CD4-positive, alpha-beta T cell treated with Interleukin-2 at 100 ng/mL for 4 hours (primary cell): ENCODE data around the gene RBM27.
"Not testable (repeated sequence)": the region's sequence is repeated elsewhere in the genome, so short reads cannot be mapped to it uniquely, and the experiment has no call there.

Experiments used
- DNase-seq: peaks from one replicate; pipeline ENCODE4 v3.0.0-alpha.2; 2020; ENCODE audit warnings: low spot score

RBM27 gene

DNA sequence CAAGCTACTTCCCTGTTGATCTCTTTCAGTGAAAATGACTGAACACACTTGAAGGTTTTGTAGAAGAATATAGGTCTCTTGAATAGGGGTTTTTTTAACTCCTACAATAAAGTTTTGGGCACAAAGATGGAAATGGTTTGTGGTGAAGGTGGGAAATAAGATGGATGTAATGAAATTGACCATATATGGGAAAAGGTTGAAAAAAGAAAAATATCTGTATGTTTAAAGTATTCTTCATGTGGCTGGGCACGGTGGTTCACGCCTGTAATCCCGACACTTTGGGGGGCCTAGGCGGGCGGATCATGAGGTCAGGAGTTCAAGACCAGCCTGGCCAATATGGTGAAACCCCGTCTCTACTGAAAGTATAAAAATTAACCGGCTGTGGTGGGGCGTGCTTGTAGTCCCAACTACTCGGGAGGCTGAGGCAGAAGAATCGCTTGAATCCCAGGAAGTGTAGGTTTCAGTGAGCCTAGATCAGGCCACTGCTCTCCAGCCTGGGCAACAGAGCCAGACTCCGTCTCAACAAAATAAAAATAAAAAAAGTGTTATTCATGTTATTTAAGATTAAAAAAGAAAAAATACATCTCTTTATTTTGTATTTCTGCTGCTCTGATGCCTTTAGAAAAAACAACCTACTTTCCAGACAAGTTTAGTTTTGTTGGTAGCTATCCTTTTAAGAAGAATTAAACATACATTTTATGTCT is 2.2 kb downstream of the RBM27 start:
- no peak for DNase-seq

DNA sequence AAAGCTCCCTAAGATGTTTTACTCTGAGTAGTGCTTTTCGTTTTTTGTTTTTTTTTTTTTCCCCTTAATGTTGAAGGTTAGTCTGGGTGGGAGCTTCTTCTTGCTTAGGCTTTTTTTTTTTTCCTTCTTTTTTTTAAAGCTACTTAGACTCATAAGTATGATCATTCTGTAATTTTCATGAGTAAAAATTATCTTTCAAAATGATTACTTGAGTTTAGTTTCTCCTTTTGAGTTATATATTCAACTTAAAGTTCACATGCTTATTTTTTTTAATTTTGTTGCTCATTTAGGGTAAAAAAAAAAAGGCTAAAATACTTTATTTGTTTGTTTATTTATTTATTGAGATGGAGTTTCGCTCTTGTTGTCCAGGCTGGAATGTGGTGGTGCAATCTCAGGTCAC is 2.9 kb downstream of the RBM27 start:
- no peak for DNase-seq

DNA sequence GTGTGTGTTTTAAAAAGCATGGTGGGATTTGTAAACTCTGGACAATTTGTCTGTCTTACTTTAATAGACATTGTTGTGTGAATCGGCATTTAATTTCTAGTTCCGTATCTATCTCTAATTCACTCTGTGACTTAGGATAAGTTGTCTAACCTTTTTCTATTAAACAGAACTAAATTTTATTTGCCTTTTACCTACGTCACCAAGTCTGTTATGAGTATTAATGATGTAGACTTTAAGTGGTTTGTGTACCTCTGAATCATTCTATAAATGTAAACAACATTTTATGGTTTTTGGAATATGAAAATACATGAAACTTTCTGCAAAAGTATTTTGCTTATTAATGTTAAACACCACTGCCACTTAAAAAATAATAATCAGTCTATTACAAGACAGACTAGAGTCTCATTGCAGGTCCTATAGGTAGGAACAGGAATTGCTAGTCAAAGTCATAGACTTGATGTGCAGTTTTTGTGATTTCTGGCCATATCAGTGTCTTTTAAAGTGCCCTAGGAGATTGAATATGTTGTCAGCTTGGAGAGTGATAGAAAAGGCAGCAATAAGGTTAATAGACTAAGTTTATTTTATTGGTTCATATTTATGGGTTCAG is 5.6 kb downstream of the RBM27 start:
- no peak for DNase-seq

DNA sequence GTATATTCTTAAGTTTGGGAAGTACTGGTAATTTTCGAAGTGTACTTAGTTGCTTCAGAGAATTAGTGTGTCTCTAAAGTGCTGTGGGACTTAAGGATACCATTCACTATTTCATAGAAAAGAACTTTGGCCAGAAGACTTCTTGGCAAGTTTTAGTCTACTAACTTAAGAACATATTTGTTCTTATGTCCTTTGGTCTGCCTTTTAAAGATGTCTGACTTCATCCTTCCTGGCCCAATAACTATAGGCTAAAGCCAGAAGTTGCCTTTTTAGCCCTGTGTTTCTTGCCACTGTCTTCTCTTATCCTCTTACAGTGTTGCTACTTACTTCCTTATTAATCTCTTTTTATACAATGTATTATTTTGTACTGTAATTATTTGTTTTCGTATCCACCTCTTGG is 6.3 kb downstream of the RBM27 start:
- no peak for DNase-seq

DNA sequence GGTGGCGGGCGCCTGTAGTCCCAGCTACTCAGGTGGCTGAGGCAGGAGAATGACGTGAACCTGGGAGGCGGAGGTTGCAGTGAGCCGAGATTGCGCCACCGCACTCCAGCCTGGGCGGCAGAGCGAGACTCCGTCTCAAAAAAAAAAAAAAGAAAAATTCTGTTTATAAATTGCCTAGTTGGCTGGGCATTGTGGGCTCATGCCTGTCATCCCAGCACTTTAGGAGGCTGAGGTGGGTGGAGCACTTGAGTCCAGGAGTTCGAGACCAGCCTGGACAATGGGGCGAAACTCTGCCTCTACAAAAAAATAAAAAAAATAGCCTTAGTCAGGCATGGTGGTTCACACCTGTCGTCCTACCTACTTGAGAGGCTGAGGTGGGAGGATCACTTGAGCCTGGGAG is 7.4 kb downstream of the RBM27 start:
- not testable (repeated sequence) for DNase-seq

DNA sequence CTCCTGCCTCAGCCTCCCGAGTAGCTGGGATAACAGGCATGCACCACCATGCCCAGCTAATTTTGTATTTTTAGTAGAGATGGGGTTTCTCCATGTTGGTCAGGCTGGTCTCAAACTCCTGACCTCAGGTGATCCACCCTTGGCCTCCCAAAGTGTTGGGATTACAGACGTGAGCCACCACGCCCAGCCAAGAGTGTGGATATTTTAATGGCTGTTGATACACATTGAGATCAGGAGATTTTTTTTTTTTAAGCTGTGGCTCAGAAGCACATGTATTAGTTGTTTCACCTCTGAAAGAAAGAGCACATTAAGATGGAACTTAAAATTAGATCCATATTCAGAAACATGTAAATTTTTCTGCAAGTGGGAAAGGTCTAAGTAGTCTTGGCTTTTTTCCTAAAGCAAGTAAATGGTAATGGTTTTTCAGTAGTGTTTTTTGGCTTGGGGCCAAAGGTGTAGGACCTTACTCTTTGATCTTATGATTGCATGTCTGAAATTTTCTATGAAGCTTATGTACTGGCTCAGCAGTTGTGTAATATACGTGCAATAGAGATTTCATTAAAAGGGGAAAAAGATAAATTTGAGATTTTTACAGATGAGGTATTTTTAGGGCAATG is 9.9 kb downstream of the RBM27 start:
- no peak for DNase-seq

DNA sequence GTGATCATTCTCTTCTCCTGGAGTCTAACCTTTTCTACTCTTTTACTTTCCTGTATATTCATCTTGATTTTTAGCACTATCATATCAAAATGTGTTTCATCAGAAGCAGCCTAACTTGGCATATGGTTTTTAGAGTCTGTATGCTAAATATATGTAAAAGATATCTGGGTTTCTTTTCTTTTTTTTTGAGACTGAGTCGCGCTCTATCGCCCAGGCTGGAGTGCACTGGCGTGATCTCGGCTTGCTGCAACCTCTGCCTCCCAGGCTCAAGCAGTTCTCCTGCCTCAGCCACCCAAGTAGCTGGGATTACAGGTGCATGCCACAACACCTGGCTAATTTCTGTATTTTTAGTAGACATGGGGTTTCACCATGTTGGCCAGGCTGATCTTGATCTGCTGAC is 11.5 kb downstream of the RBM27 start:
- not testable (repeated sequence) for DNase-seq

DNA sequence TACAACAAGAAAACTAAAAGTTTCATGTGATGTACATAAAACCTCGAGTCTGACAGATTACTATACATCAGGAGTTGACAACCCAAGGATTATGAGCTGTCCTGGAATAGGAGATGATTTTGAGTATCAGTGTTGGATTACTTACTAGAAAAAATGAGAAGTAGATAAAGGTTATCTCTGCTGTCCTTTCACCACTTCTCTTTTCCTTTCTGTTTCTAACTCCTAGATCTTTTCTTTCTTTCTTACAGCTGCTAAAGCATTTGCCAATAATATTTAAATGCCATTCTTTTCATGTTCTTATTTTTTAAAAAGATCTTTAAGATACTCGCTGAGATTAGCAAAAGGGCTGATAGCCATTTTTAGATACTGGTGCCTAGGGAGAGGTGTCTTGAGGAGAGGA is 14.8 kb downstream of the RBM27 start:
- no peak for DNase-seq

DNA sequence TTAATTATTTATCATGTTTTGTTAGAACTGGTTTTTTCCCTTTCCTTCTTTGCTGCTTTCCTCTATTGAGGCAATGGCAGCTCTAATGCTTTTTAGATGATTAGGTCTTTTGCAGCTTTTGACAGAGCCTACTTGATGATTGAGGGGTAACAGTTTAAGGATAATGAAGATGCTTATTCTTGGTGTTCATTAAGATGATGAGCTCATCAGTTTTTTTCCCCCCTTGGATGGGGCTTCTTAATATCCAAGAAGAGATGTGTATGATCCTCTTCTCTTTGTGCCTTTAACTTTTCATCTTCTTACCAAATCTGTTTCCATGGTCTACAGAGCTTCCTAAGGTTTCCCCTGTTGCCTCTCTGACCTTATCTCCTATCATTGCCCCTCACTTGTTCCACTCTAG is 15.8 kb downstream of the RBM27 start:
- DNase-seq: no peak

DNA sequence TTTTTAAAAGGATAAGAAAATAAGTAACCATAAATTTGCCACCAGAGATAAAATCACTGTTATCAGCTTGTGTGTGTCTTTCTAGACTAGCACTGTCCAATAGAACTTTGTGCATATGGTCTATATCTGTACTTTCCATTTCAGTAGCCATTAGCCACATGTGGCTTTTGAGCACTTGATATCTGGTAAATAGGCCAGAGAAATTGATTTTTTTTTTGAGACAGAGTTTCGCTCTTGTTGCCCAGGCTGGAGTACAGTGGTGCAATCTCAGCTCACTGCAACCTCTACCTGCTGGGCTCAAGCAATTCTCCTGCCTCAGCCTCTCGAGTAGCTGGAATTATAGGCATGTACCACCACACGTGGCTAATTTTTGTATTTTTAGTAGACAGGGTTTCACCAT is 17.8 kb downstream of the RBM27 start:
- DNase-seq: no peak

DNA sequence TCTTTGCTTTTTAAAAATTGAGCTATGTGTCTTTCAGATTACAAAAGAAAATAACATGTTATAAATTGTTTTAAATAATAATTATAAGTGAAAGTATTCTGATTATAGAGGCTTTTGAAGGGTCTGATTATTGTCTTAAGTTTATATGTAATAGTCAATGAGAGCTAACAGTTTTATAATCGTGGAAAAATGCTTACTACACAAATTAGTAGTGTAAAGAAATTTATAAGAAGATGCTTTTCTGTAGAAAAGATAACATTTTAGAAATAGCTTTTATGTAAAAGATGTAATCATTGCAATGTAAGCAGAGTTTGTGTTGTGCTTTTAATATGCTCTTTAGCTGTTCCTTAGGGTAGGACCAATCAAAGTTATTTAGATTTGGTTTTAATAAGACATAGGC is 18.6 kb downstream of the RBM27 start:
- DNase-seq: no peak

DNA sequence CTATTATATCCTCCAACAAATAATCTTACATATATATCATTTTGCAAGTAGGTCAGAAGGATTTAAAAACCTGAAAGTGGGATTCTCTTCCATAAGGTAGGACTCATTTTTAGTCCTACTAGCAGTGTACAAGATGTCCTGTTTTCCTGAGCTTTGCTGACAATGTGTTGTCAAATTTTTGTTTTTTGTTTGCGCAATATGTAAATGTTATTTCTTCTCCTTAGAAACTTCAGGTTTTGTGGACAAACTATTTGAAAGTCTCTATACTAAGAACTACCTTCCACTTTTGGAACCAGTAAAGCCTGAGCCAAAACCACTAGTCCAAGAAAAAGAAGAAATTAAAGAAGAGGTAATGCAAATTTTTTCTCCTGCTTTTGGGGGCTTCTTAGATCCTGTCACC is 19.8 kb downstream of the RBM27 start:
- DNase-seq: no peak

DNA sequence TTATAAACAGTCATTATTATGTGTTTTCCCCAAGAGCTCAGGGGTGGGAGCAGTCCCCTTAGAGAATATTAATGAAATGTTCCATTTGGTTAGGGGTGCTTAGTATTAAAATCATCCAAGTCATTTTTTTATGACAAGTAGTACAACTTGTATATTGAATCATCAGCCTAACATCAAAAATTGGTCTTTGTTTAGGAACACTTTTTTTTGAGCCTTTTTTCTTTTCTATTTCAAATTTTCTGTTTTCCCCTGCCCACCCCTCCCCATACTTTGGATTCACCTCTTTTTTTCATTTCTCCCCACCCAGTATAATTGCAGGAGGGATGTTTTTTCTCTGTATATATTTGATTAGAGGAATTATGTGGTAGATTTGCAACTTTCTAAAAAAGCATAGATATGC is 25.8 kb downstream of the RBM27 start:
- no peak for DNase-seq

DNA sequence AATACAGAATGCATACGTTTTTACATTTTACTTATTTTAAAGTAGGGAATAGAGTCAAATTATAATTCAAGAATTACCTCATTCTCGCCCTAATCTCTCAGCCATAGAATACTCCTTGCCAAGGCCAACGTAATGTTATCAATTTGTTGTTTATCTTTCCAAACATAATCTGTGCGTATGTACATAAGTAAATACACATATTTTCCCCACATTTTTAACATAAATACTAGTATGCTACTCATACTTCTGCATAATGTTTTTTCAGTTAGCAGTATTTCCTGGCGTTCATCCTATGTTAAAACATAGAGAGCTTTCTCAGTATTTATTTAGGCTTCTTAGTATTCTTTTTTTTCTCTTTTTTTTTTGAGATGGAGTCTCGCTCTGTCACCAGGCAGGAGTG is 28.8 kb downstream of the RBM27 start:
- DNase-seq: no peak

DNA sequence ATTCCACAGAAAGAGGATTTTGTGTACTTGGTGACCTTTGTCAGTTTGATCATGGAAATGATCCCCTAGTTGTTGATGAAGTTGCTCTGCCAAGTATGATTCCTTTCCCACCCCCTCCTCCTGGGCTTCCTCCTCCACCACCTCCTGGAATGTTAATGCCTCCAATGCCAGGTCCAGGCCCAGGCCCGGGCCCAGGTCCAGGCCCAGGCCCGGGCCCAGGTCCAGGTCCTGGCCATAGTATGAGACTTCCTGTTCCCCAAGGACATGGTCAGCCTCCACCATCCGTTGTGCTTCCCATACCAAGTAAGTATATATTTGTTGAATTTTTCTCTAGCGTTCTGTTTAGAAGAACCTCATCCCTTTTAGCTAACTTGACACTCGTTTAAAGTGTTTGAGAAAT is 30.0 kb downstream of the RBM27 start:
- DNase-seq: no peak

DNA sequence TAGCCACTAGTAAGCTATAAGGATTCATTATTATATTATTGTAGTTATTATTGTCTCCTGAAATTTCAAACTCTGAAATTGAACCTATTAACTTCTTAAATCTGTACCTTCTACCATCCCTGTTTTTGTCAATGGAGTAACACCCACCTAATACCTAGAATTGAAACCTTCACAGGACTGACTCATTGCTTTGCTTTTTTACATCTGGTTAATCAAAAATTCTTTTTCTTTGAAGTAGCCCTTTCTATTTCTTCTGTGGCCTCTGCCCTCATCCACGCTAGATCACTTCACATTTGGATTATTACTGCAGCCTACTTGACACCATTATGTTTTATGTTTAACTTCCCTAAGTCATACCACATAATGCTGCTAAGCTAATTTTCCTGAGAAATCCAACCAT is 35.6 kb downstream of the RBM27 start:
- DNase-seq: no peak

DNA sequence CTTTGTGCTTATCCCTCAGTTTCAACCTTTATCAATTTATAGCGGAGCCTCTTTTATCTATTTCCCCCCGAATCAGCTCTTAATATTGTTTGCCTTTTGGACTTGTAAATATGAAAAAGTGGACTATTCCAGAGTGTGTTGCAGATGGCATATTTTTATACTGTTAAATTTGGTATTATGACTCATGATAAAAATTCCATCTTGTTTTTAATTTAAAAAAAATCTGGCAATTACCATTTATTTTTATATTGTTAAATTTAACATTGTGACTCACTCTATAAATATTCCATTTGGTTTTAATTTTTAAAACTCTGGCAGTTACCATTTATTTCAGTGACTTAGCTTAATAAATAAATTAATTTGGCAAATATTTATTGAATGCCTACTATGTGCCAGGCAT is 37.5 kb downstream of the RBM27 start:
- DNase-seq: no peak

DNA sequence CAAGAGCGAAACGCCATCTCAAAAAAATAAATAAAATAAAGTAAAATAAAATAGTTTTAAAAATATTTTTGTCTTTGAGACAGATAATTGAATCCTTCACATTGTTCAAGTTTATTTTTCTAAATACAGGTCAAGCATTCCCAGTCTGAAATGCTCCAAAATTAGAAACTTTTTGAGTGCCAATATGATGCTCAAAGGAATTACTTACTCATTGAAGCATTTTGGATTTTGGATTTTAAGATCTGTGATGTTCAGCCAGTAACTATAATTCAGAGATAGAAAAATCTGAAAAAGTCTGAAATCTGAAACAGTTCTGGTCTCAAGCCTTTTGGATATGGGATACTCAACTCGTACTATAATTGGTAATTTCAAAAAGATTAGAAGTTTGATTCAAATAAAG is 39.8 kb downstream of the RBM27 start:
- no peak for DNase-seq

DNA sequence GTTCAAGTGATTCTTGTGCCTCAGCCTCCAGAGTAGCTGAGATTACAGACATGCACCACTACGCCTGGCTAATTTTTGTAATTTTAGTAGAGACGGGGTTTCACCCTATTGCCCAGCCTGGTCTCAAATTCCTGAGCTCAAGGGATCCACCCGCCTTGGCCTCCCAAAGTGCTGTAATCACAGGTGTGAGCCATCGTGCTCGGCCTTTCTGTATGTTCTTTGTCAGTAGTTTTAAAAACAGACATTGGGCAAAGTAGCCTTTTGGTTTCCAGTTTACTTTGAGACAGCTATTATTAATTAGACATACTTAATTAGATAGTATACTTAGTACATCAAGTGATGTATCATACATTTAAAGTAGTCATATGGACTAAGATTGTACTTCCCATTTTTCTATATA is 45.2 kb downstream of the RBM27 start:
- no peak for DNase-seq

DNA sequence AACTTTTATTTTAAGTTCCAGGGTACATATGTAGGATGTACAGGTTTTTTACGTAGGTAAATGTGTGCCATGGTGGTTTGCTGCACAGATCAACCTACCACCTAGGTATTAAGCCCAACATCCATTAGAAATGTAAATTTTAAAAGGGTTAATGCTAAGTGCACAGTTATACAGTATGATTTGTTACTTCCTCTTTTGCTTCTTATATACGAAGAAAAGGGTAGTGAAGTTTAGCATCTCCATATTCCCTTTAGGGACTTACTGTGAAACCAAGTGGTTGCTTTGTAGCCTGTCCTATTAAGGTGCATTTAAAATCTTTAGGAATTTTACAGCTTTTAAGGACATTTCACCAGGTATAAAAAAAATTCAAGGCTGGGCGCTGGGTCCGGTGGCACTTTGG is 46.4 kb downstream of the RBM27 start:
- no peak for DNase-seq
